Colonic mucosa (tissue), 4 donors: ENCODE results near the gene GALNT18. TPM values are rescaled to one million over a fixed set of nuclear protein-coding genes. Genes with fewer than 3 reads are reported as not detected.
A peak's percentile ranks its signal among the peaks of the same experiment; 100 is the strongest.

Experiments
- DNase-seq: peaks from one replicate; pipeline ENCODE4 v3.0.0-alpha.2; 2020
- H3K27ac ChIP-seq: fragments of 200-600 bp; one replicate; pipeline ENCODE4 v1.8.0; 2021
- H3K27me3 ChIP-seq: fragments of 200-600 bp; one replicate; pipeline ENCODE4 v1.8.0; 2021
- H3K36me3 ChIP-seq: fragments of 200-600 bp; one replicate; pipeline ENCODE4 v1.8.0; 2021
- H3K4me1 ChIP-seq: fragments of 200-600 bp; one replicate; pipeline ENCODE4 v1.8.0; 2021; ENCODE audit warnings: mild to moderate bottlenecking
- H3K4me3 ChIP-seq: fragments of 200-600 bp; one replicate; pipeline ENCODE4 v1.8.0; 2021
- H3K9ac ChIP-seq, 2 donors: one replicate each; pipeline ENCODE4 v1.7.0; 2013; ENCODE audit warnings: control low read depth in 2 of 2, low read depth in 2 of 2, low read length in 2 of 2
- H3K9me3 ChIP-seq: fragments of 200-600 bp; one replicate; pipeline ENCODE4 v1.8.0; 2021
- intact Hi-C: fragments of 100-400 bp; cut with DNase I; formaldehyde crosslinking; loops from one replicate; pipeline ENCODE4 v1.14.1; 2022
- total RNA-seq, 2 donors: library from RNA; stranded (reverse); fragmentation: NEBNext Ultra II Directional in 1 of 2; extraction: Animal tissue kit (Norgen Biotek cat#: 25700) in 1 of 2; gene quantifications; one replicate each; pipeline ENCODE4 v1.2.1, GENCODE V29; 2021
- TF ChIP-seq, protein P1 (sequence below): fragments of 200-600 bp; IDR thresholded peaks from one replicate; pipeline ENCODE4 v1.8.0; 2022; ENCODE audit warnings: antibody characterized with exemption, mild to moderate bottlenecking
- donor health status: healthy.
- donor health status: DM: no; HTN: no; CAD: no.
- donor health status: DM: no; HTN: no; CAD: no.

GALNT18 gene
- total RNA-seq, 2 donors from 2014 or later: 3.6 to 8.3 TPM

DNA sequence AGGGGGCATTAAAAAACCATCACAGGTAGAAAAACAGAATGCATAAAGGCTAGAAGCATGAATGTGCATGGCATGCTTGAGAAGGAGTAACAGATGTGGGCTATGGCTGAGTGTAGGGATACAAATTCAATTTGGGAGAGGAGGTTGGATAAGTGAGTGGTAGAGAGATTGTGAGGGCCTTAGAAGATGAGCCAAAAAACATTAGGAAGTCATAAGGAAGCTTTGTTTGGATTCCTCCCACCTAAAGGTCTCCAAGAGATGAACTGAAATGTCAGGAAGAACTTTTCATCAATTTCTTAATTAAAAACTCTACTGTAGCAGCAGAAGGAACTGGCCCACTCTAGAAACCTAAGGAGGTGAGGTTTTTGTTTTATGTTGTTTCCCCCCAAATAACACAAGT, 227.6 kb downstream of the GALNT18 start:
- no peak overlapping the region for H3K4me3 ChIP-seq
- H3K27ac ChIP-seq: no peak overlapping the region
- H3K4me1 ChIP-seq: no peaks in the 10 kb centered on the region
- no peak overlapping the region for H3K9ac ChIP-seq
- no peaks in the 10 kb centered on the region for H3K36me3 ChIP-seq
- H3K27me3 ChIP-seq: no peaks in the 10 kb centered on the region
- intact Hi-C loops: no loop called here
- TF ChIP-seq, protein P1, sequence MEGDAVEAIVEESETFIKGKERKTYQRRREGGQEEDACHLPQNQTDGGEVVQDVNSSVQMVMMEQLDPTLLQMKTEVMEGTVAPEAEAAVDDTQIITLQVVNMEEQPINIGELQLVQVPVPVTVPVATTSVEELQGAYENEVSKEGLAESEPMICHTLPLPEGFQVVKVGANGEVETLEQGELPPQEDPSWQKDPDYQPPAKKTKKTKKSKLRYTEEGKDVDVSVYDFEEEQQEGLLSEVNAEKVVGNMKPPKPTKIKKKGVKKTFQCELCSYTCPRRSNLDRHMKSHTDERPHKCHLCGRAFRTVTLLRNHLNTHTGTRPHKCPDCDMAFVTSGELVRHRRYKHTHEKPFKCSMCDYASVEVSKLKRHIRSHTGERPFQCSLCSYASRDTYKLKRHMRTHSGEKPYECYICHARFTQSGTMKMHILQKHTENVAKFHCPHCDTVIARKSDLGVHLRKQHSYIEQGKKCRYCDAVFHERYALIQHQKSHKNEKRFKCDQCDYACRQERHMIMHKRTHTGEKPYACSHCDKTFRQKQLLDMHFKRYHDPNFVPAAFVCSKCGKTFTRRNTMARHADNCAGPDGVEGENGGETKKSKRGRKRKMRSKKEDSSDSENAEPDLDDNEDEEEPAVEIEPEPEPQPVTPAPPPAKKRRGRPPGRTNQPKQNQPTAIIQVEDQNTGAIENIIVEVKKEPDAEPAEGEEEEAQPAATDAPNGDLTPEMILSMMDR: no peak
- H3K9me3 ChIP-seq: no peaks in the 10 kb centered on the region
- DNase-seq: no peak

DNA sequence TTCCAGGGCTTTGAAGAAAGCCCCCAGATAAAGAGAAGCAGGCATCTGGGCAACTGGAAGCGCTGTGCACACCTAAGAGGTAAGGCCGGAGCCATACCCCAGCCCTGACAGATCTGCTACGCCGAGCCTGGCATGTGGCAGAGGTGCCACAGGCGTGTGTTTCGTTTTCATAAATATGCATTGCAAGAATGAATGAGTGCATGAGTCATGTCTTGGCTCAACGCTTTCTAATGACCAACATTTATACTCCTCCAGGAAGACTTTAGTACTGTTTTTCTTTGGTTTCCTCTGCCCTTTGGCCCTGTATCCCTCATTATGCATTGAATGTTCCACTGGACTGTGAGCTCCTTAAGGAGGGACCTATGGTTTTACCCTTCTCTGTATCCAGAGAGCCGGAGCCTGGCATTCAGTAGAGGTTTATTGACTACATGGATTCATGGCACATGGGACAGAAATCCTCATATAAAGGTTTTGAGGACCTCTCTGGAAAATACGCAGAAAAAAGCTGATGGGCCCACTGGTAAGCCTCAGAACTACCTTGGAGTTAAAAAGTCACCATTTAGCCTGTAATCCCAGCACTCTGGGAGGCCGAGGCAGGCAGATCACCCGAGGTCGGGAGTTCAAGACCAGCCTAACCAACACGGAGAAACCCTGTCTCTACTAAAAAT, 229.9 kb downstream of the GALNT18 start:
- intact Hi-C loops: no loop called here
- Histone ChIP-seq H3K4me3 (no peak overlapping the region), H3K9ac (no peak overlapping the region), H3K27me3 (no peaks in the 10 kb centered on the region), H3K27ac (peak overlapping the region; percentile 39), H3K4me1 (no peaks in the 10 kb centered on the region), H3K9me3 (no peaks in the 10 kb centered on the region), H3K36me3 (no peaks in the 10 kb centered on the region)
- DNase-seq: peak; percentile 56
- TF ChIP-seq, protein P1: no peak

DNA sequence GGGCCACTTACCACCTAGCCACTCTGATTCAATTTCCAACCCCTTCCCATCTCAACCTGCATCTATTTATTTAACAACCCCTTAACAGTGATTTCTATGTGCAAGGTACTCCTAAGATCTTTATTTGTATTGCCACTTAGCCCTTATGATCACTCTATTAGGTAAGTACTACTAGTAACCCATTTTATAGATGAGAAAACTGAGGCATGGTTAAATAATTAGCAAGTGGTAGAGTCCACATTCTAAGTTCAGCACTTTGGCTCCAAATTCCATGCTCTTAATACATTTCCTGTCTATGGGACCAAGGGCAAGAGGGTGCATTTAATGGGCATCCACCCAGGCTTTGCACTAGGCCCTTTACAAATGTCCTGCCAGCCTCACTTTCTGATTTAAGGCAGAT, 230.6 kb downstream of the GALNT18 start:
- H3K27ac ChIP-seq: no peak overlapping the region
- no peaks in the 10 kb centered on the region for H3K9me3 ChIP-seq
- no peak for DNase-seq
- H3K36me3 ChIP-seq: no peaks in the 10 kb centered on the region
- no peak overlapping the region for H3K4me3 ChIP-seq
- intact Hi-C loops: no loop called here
- H3K9ac ChIP-seq: no peak overlapping the region
- TF ChIP-seq, protein P1: no peak
- no peaks in the 10 kb centered on the region for H3K4me1 ChIP-seq
- no peaks in the 10 kb centered on the region for H3K27me3 ChIP-seq

DNA sequence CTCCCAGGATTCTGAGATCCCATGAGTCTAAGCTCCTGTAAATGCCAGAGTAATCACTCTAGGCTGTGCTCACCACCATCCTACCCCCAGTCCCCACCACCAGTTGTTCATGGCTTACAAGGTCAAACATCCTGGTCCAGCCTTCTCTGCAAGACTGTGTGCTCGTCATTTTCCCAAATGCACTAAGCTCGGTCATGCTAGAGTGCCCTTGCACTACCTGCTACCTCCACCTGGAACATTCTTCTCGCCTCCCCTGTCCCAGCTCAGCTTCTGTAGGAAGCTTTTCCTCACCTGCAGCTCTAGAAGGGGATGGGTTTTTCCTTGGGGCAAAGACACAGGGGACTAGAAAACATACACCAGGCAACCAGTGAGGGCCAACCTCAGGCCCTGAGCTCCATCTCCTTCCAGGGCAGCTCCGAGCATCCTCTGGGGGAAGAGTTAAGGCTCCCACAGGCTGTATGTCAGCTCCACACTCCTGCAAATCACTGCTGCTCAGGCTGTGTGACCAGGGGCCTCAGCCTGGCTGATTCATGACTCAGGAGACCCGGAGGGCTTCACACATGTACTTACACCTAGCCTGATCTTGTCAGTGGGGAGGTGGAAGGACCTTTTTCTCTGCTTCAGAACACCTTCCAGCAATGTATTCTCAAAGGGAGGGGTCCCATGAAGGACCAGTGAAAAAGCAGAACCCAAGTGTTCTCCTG, 231.6 kb downstream of the GALNT18 start:
- TF ChIP-seq, protein P1: no peak
- H3K27ac ChIP-seq: no peak overlapping the region

DNA sequence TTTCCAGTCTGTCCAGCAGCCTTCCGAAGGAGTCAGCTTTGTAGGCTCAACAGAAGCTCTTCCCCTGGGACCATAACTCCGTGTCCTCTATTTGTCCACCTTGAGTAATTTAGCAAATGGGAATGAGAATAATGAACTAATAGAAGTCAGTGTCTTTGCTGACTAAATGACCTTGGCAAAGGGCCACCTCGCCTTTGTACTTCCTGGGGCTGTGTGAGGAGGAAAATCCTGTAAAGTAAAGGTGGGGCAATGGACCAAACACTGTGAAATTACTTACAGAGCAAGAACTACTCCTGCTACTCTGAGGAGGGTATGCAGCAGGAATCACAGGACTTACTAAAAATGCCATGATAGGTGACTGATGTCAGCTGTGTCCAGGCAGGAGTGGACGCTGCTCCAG, 232.6 kb downstream of the GALNT18 start:
- peak; percentile 84 for DNase-seq
- Histone ChIP-seq H3K9ac (peak overlapping the region in 1 of 2 donors; percentile 35), H3K27me3 (no peaks in the 10 kb centered on the region), H3K4me1 (no peaks in the 10 kb centered on the region), H3K36me3 (no peaks in the 10 kb centered on the region), H3K9me3 (no peaks in the 10 kb centered on the region), H3K27ac (peak overlapping the region; percentile 53), H3K4me3 (no peak overlapping the region)
- TF ChIP-seq, protein P1: no peak
- intact Hi-C loops: no loop called here

More for the DNA sequence above, 231.6 kb downstream of the GALNT18 start:
- H3K27me3 ChIP-seq: no peaks in the 10 kb centered on the region
- no peak for DNase-seq
- H3K9me3 ChIP-seq: no peaks in the 10 kb centered on the region
- intact Hi-C loops: no loop called here
- H3K9ac ChIP-seq: no peak overlapping the region
- no peaks in the 10 kb centered on the region for H3K36me3 ChIP-seq
- no peaks in the 10 kb centered on the region for H3K4me1 ChIP-seq
- H3K4me3 ChIP-seq: no peak overlapping the region
